ENCODE measurements around the gene RPL13. TPM values are rescaled to one million over a fixed set of nuclear protein-coding genes. Genes with fewer than 3 reads are reported as not detected.

Gene RPL13
- total and polyA plus RNA-seq, 4 experiments from 2014 or later = 4,119 to 5,642 (median 4,934) TPM

- Mint-ChIP-seq H3K9me3 (no peaks in the 10 kb centered on the region), H3K4me3 (no peak overlapping the region), H3K27ac (no peak overlapping the region), H3K27me3 (no peaks in the 10 kb centered on the region), H3K4me1 (peaks cover 4 to 24% (median 12%) of the 10 kb centered on the region in 4 donors), H3K36me3 (peaks cover 6 to 40% of the 10 kb centered on the region in 2 donors)
- Histone ChIP-seq H3K9me3 (ENCODE audit: control insufficient read depth in 1 of 2, low read length in 2 of 2) (no peaks in the 10 kb centered on the region), H3K36me3 (ENCODE audit: insufficient read depth, low read length) (peaks cover 33% of the 10 kb centered on the region), H3K27me3 (ENCODE audit: insufficient read depth, low read length) (no peaks in the 10 kb centered on the region), H3K4me1 (ENCODE audit: insufficient read depth, low read length) (peaks cover 15% of the 10 kb centered on the region), H3K4me3 (ENCODE audit: low read length in 2 of 2) (no peak overlapping the region), H3K27ac (ENCODE audit: low read depth, low read length) (no peak overlapping the region)
- DNase-seq = no peak
- CTCF ChIA-PET (ENCODE audit: partially characterized antibody) = interaction anchor here (1.1 to 2.2 kb wide), 3 partner anchors 145 to 241 kb away, joined by 3 to 12 read pairs (median 3); no protein-coding TSS in a partner anchor
- POLR2A ChIA-PET (ENCODE audit: partially characterized antibody) = no interaction called here
- intact Hi-C loops (cut with micrococcal nuclease) = loop anchor here (5.0 kb wide), 1 partner anchor 238 kb away; no protein-coding TSS in a partner anchor
These were observed 5.2 kb upstream of the RPL13 start for GRCh38 chr16:89555265-89555664.

GRCh38 chr16:89555780-89556179, 4.7 kb upstream of the RPL13 start:
- H3K4me1 Mint-ChIP-seq = peaks cover 4 to 24% (median 14%) of the 10 kb centered on the region in 4 donors
- H3K27ac Mint-ChIP-seq = peak overlapping the region in 1 of 7 donors; percentile 54
- peaks cover 15% of the 10 kb centered on the region for H3K4me1 ChIP-seq (ENCODE audit: insufficient read depth, low read length)
- H3K27me3 Mint-ChIP-seq = no peaks in the 10 kb centered on the region
- no peak overlapping the region for H3K4me3 ChIP-seq (ENCODE audit: low read length in 2 of 2)
- H3K27me3 ChIP-seq (ENCODE audit: insufficient read depth, low read length) = no peaks in the 10 kb centered on the region
- no peaks in the 10 kb centered on the region for H3K9me3 ChIP-seq (ENCODE audit: control insufficient read depth in 1 of 2, low read length in 2 of 2)
- CTCF ChIA-PET (ENCODE audit: partially characterized antibody) = interaction anchor here (2.2 kb wide), 1 partner anchor 241 kb away, joined by 12 read pairs; no protein-coding TSS in a partner anchor
- no peak overlapping the region for H3K27ac ChIP-seq (ENCODE audit: low read depth, low read length)
- no peaks in the 10 kb centered on the region for H3K9me3 Mint-ChIP-seq
- peaks cover 33% of the 10 kb centered on the region for H3K36me3 ChIP-seq (ENCODE audit: insufficient read depth, low read length)
- peaks cover 6 to 42% of the 10 kb centered on the region in 2 donors for H3K36me3 Mint-ChIP-seq
- POLR2A ChIA-PET (ENCODE audit: partially characterized antibody) = no interaction called here
- intact Hi-C loops (cut with micrococcal nuclease) = loop anchor here (5.0 kb wide), 1 partner anchor 238 kb away; no protein-coding TSS in a partner anchor
- no peak overlapping the region for H3K4me3 Mint-ChIP-seq
- DNase-seq = no peak

- Histone ChIP-seq H3K4me3 (ENCODE audit: low read length in 2 of 2) (no peak overlapping the region), H3K27me3 (ENCODE audit: insufficient read depth, low read length) (no peaks in the 10 kb centered on the region), H3K4me1 (ENCODE audit: insufficient read depth, low read length) (peaks cover 22% of the 10 kb centered on the region), H3K9me3 (ENCODE audit: control insufficient read depth in 1 of 2, low read length in 2 of 2) (no peaks in the 10 kb centered on the region), H3K27ac (ENCODE audit: low read depth, low read length) (no peak overlapping the region), H3K36me3 (ENCODE audit: insufficient read depth, low read length) (peaks cover 37% of the 10 kb centered on the region)
- H3K36me3 Mint-ChIP-seq = peaks cover 13 to 42% of the 10 kb centered on the region in 2 donors
- ChIA-PET CTCF (ENCODE audit: partially characterized antibody) (interaction anchor here (0.5 to 2.2 kb wide), 19 partner anchors 8 to 268 kb away, joined by 3 to 12 read pairs (median 4); no protein-coding TSS in a partner anchor), POLR2A (ENCODE audit: partially characterized antibody) (interaction anchor here (0.6 to 1.4 kb wide), 6 partner anchors 8 to 317 kb away, joined by 3 to 5 read pairs (median 4); no protein-coding TSS in a partner anchor)
- H3K27ac Mint-ChIP-seq = peak overlapping the region; percentile 64 to 87 (median 79)
- H3K9me3 Mint-ChIP-seq = peaks cover 0 to 2% (median 0%) of the 10 kb centered on the region in 8 donors
- intact Hi-C loops (cut with micrococcal nuclease) = loop anchor here (1.0 to 5.0 kb wide), 2 partner anchors 224 to 240 kb away; no protein-coding TSS in a partner anchor
- no peaks in the 10 kb centered on the region for H3K27me3 Mint-ChIP-seq
- H3K4me1 Mint-ChIP-seq = peaks cover 9 to 32% (median 20%) of the 10 kb centered on the region in 4 donors
- DNase-seq = peak; percentile 70 to 82 (median 73)
- peak overlapping the region; percentile 1 to 72 (median 60) for H3K4me3 Mint-ChIP-seq
These were observed 3.5 kb upstream of the RPL13 start for GRCh38 chr16:89556750-89557689.

- Histone ChIP-seq H3K27me3 (ENCODE audit: insufficient read depth, low read length) (no peaks in the 10 kb centered on the region), H3K36me3 (ENCODE audit: insufficient read depth, low read length) (peaks cover 37% of the 10 kb centered on the region), H3K4me3 (ENCODE audit: low read length in 2 of 2) (no peak overlapping the region), H3K9me3 (ENCODE audit: control insufficient read depth in 1 of 2, low read length in 2 of 2) (no peaks in the 10 kb centered on the region), H3K27ac (ENCODE audit: low read depth, low read length) (no peak overlapping the region), H3K4me1 (ENCODE audit: insufficient read depth, low read length) (peaks cover 31% of the 10 kb centered on the region)
- POLR2A ChIA-PET (ENCODE audit: partially characterized antibody) = interaction anchor here (0.6 to 1.6 kb wide), 8 partner anchors 23 to 318 kb away, joined by 3 to 5 read pairs (median 3); no protein-coding TSS in a partner anchor
- H3K9me3 Mint-ChIP-seq = peaks cover 0 to 5% (median 0%) of the 10 kb centered on the region in 8 donors
- H3K27me3 Mint-ChIP-seq = no peaks in the 10 kb centered on the region
- peak overlapping the region; percentile 1 to 72 (median 60) for H3K4me3 Mint-ChIP-seq
- intact Hi-C loops (cut with micrococcal nuclease) = loop anchor here (1.0 to 5.0 kb wide), 2 partner anchors 225 to 241 kb away; no protein-coding TSS in a partner anchor
- DNase-seq = no peak
- peak overlapping the region; percentile 64 to 87 (median 79) for H3K27ac Mint-ChIP-seq
- peaks cover 13 to 41% (median 27%) of the 10 kb centered on the region in 4 donors for H3K4me1 Mint-ChIP-seq
- H3K36me3 Mint-ChIP-seq = peaks cover 16 to 42% of the 10 kb centered on the region in 2 donors
- CTCF ChIA-PET (ENCODE audit: partially characterized antibody) = interaction anchor here (0.7 to 2.2 kb wide), 18 partner anchors 9 to 317 kb away, joined by 3 to 12 read pairs (median 4); no protein-coding TSS in a partner anchor
These were observed 2.6 kb upstream of the RPL13 start for GRCh38 chr16:89557690-89558490.

GRCh38 chr16:89561142-89561883, 831 bp downstream of the RPL13 start:
- H3K4me3 Mint-ChIP-seq = peak overlapping the region; percentile 86 to 99 (median 96)
- Histone ChIP-seq H3K27ac (ENCODE audit: low read depth, low read length) (peak overlapping the region; percentile 88), H3K27me3 (ENCODE audit: insufficient read depth, low read length) (no peaks in the 10 kb centered on the region), H3K9me3 (ENCODE audit: control insufficient read depth in 1 of 2, low read length in 2 of 2) (no peaks in the 10 kb centered on the region), H3K4me1 (ENCODE audit: insufficient read depth, low read length) (peaks cover 65% of the 10 kb centered on the region), H3K4me3 (ENCODE audit: low read length in 2 of 2) (peak overlapping the region; percentile 38 to 85), H3K36me3 (ENCODE audit: insufficient read depth, low read length) (peaks cover 31% of the 10 kb centered on the region)
- no peaks in the 10 kb centered on the region for H3K27me3 Mint-ChIP-seq
- DNase-seq = peak in 2 of 5 donors; percentile 32 to 56
- H3K4me1 Mint-ChIP-seq = peaks cover 35 to 73% (median 56%) of the 10 kb centered on the region in 4 donors
- peak overlapping the region; percentile 89 to 98 (median 92) for H3K27ac Mint-ChIP-seq
- H3K9me3 Mint-ChIP-seq = peaks cover 0 to 5% (median 0%) of the 10 kb centered on the region in 8 donors
- POLR2A ChIA-PET (ENCODE audit: partially characterized antibody) = interaction anchor here (1.0 to 2.0 kb wide), 11 partner anchors 11 to 318 kb away, joined by 3 to 9 read pairs (median 4); partner anchors contain the start of genes CHMP1A, FANCA, SPATA33 and SPG7
- CTCF ChIA-PET (ENCODE audit: partially characterized antibody) = no interaction called here
- H3K36me3 Mint-ChIP-seq = peaks cover 25 to 61% of the 10 kb centered on the region in 2 donors
- intact Hi-C loops (cut with micrococcal nuclease) = loop anchor here (2.0 to 10.0 kb wide), 2 partner anchors 313 to 321 kb away; partner anchors contain the start of gene TCF25
